DOHH2 (cell line): ENCODE results near the gene SLC9A9.

Experiments
- H3F3A ChIP-seq: fragments of 200-600 bp; sonication (generic), shearing (Covaris generic); 2 replicates; pipeline ENCODE4 v1.6.0; 2016; ENCODE audit warnings: antibody characterized with exemption, mild to moderate bottlenecking; ENCODE audit not compliant: control insufficient read depth, insufficient read depth
- H3K27ac ChIP-seq: fragments of 200-600 bp; sonication (generic); 2 replicates; pipeline ENCODE4 v1.5.1; 2014; ENCODE audit warnings: low read depth, mild to moderate bottlenecking, low read length, moderate library complexity
- H3K27me3 ChIP-seq: fragments of 200-600 bp; sonication (generic); 2 replicates; pipeline ENCODE4 v1.6.1; 2014; ENCODE audit warnings: mild to moderate bottlenecking, low read length, mixed read lengths; ENCODE audit not compliant: control insufficient read depth
- H3K36me3 ChIP-seq: fragments of 200-600 bp; sonication (generic); 2 replicates; pipeline ENCODE4 v1.6.1; 2014; ENCODE audit warnings: mild to moderate bottlenecking, low read length, moderate library complexity, mixed read lengths; ENCODE audit not compliant: control insufficient read depth
- H3K4me1 ChIP-seq: fragments of 200-600 bp; sonication (generic); 2 replicates; pipeline ENCODE4 v1.6.1; 2014; ENCODE audit warnings: mild to moderate bottlenecking, low read length, mixed read lengths; ENCODE audit not compliant: control insufficient read depth
- H3K4me2 ChIP-seq: fragments of 200-600 bp; sonication (generic); 2 replicates; pipeline ENCODE4 v1.6.0; 2014; ENCODE audit warnings: mild to moderate bottlenecking, low read length, moderate library complexity
- H3K4me3 ChIP-seq: fragments of 200-600 bp; sonication (generic); 2 replicates; pipeline ENCODE4 v1.5.1; 2014; ENCODE audit warnings: mild to moderate bottlenecking, low read length, mixed read lengths
- H3K79me2 ChIP-seq: fragments of 200-600 bp; sonication (generic); 2 replicates; pipeline ENCODE4 v1.6.1; 2014; ENCODE audit warnings: mild to moderate bottlenecking, low read length, mixed read lengths; ENCODE audit not compliant: control insufficient read depth
- H3K9me2 ChIP-seq: fragments of 200-600 bp; sonication (generic); replicated peaks from 2 replicates; pipeline ENCODE4 v1.6.1; 2014; ENCODE audit warnings: mild to moderate bottlenecking, low read length, mixed read lengths; ENCODE audit not compliant: control insufficient read depth
- H3K9me3 ChIP-seq: fragments of 200-600 bp; sonication (generic); 2 replicates; pipeline ENCODE4 v1.6.1; 2014; ENCODE audit warnings: antibody characterized with exemption, low read length, mixed read lengths; ENCODE audit not compliant: control insufficient read depth, insufficient read depth
- H4K20me1 ChIP-seq: fragments of 200-600 bp; sonication (generic); 2 replicates; pipeline ENCODE4 v1.6.0; 2014; ENCODE audit warnings: low read depth, mild to moderate bottlenecking, antibody characterized with exemption, low read length, moderate library complexity; ENCODE audit not compliant: control insufficient read depth, insufficient read depth
- EZH2phosphoT487 ChIP-seq: fragments of 200-600 bp; sonication (generic); IDR thresholded peaks from 2 replicates; pipeline ENCODE4 v1.6.1; 2017; ENCODE audit warnings: borderline replicate concordance, mild to moderate bottlenecking, antibody characterized with exemption, low read length, moderate library complexity, mixed read lengths
- TF ChIP-seq, protein P1 (sequence below): fragments of 200-600 bp; sonication (generic); IDR thresholded peaks from one replicate; pipeline ENCODE4 v1.5.1; 2014; ENCODE audit warnings: antibody characterized with exemption, mild to moderate bottlenecking, low read depth, low read length; ENCODE audit not compliant: poor library complexity, severe bottlenecking

SLC9A9 gene

GRCh38 chr3:143668924-143669790, 179.1 kb downstream of the SLC9A9 start:
- Histone ChIP-seq H3K27ac (no peak overlapping the region), H3K4me3 (no peak overlapping the region), H3K36me3 (no peaks in the 10 kb centered on the region), H3K79me2 (no peaks in the 10 kb centered on the region), H4K20me1 (no peaks in the 10 kb centered on the region), H3K9me3 (no peaks in the 10 kb centered on the region), H3K27me3 (no peaks in the 10 kb centered on the region), H3K9me2 (no peaks in the 10 kb centered on the region), H3K4me2 (no peak overlapping the region), H3K4me1 (peaks cover 19% of the 10 kb centered on the region), H3F3A (no peaks in the 10 kb centered on the region)
- TF ChIP-seq, protein P1, sequence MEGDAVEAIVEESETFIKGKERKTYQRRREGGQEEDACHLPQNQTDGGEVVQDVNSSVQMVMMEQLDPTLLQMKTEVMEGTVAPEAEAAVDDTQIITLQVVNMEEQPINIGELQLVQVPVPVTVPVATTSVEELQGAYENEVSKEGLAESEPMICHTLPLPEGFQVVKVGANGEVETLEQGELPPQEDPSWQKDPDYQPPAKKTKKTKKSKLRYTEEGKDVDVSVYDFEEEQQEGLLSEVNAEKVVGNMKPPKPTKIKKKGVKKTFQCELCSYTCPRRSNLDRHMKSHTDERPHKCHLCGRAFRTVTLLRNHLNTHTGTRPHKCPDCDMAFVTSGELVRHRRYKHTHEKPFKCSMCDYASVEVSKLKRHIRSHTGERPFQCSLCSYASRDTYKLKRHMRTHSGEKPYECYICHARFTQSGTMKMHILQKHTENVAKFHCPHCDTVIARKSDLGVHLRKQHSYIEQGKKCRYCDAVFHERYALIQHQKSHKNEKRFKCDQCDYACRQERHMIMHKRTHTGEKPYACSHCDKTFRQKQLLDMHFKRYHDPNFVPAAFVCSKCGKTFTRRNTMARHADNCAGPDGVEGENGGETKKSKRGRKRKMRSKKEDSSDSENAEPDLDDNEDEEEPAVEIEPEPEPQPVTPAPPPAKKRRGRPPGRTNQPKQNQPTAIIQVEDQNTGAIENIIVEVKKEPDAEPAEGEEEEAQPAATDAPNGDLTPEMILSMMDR = no peak
- TF ChIP-seq EZH2phosphoT487 = no peak

DNA sequence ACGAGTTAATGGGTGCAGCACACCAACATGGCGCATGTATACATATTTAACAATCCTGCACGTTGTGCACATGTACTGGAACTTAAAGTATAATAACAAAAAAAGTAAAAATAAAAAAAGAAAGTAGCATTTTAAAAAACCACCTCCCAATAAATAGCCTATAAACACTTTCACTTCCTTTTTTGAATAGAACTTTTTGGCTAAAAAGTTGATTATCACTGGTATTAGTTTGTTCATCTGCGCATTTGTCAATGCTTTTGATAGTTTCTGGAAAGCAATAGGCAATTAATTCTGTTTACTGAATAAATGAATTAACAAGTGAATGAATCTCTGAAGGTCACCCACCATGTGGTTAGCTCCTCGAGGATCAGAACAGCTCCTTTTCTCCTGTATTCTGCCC, 179.9 kb downstream of the SLC9A9 start:
- Histone ChIP-seq H3K27ac (no peak overlapping the region), H3K4me2 (no peak overlapping the region), H4K20me1 (no peaks in the 10 kb centered on the region), H3K4me3 (no peak overlapping the region), H3K9me3 (no peaks in the 10 kb centered on the region), H3F3A (no peaks in the 10 kb centered on the region), H3K36me3 (no peaks in the 10 kb centered on the region), H3K9me2 (no peaks in the 10 kb centered on the region), H3K4me1 (peaks cover 15% of the 10 kb centered on the region), H3K79me2 (no peaks in the 10 kb centered on the region), H3K27me3 (no peaks in the 10 kb centered on the region)
- TF ChIP-seq, protein P1 = no peak
- TF ChIP-seq EZH2phosphoT487 = no peak

DNA sequence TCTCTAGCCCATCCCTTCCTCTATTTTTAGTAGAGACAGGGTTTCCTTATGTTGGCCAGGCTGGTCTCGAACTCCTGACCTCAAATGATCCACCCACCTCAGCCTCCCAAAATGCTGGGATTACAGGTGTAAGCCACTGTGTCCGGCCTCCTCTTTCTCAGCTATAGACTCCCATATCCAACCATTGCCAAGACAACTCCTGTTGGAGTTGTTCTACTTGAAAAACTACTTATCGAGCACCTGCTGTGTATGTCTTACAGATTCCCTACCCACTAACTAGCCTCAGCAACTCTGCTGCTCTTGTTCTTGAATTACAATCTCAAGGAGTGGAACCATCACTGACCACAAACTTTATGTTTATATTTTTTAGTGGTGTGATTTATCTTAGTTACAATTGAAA, 186.6 kb downstream of the SLC9A9 start:
- Histone ChIP-seq H3K9me2 (no peaks in the 10 kb centered on the region), H4K20me1 (no peaks in the 10 kb centered on the region), H3K36me3 (no peaks in the 10 kb centered on the region), H3K27ac (no peak overlapping the region), H3K27me3 (no peaks in the 10 kb centered on the region), H3K4me1 (no peaks in the 10 kb centered on the region), H3K79me2 (no peaks in the 10 kb centered on the region), H3F3A (no peaks in the 10 kb centered on the region), H3K4me3 (no peak overlapping the region), H3K4me2 (no peak overlapping the region), H3K9me3 (no peaks in the 10 kb centered on the region)
- TF ChIP-seq EZH2phosphoT487 = no peak
- TF ChIP-seq, protein P1 = no peak
